GM19372 (cell line): ENCODE measurements around the gene CARD16.

Experiments
- ATAC-seq: cut with Tn5 transposase; IDR thresholded peaks from one replicate; pipeline ENCODE4 v1.9.1; 2021; ENCODE audit warnings: mild to moderate bottlenecking, low read depth, moderate library complexity; ENCODE audit not compliant: unreplicated experiment

The CARD16 gene

DNA sequence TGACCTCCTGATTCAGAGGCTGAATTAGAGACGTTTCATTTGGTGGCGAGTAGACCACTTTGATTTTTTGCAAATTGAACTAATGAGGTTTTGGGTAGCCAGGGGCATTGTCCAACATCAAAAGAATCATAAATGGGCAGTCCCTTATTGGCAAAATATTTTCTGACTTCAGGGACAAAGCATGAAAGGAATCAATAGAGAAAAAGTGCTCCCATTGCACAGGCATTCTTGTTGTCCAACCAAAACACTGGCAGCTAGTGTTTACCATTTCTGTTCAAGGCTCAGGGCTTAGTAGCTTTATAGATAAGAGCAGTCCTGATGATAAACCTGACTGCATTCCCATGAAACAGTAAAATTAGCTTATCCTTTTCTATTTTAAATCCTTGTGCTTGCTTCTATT, 6.4 kb upstream of the CARD16 start:
- no peak for ATAC-seq

DNA sequence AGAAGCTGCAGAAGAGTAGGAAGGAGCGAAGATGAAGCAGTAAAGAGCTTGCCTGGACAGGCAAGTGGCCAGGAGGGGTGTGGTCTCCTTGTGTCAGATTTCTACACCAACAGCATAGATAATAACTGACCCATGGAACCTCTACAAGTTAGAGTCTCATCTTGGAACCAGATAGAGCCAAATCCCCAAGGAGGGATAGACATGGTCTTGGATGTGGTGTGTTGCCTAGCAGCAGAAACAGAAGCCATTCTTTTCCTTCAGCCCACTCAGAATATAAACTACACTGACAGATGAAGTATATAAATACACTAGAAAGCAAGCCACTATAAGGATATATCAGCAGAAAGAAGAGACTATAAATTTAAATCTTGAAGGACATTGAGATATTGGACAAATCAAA, 4.3 kb upstream of the CARD16 start:
- ATAC-seq = no peak

DNA sequence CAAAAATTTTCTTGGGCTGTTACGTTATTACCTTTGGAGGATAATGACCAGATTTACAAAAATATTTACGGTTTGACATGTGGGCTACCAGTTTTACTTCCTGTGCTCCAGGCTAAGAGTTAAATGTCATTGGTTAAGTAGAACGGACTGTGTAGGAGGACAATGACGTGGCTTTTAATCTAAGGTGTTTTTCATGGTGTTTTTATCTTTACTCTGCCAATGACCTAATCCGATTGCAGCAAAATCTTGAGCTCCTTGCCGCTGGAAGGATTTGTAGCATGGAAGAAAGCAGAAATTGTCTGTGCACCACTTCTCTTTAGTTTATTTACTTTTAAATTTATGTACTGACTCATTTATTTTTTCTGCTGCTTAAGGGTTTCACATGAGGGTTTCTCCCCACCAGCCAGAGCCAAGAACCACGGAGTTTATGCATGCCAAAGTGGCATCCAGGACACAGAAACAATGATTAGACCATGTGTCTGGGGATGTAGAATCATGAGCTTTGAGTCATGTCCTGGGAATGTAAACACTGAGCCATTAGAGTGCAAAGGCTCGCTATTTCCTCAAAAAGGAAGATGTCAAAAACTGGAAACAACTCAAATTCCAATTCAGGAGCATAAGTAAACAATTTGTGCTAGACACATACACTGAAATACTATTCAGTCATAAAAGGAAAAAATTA, 1.9 kb upstream of the CARD16 start:
- ATAC-seq = no peak

GRCh38 chr11:105045676-105046296, 651 bp upstream of the CARD16 start:
- ATAC-seq = no peak

DNA sequence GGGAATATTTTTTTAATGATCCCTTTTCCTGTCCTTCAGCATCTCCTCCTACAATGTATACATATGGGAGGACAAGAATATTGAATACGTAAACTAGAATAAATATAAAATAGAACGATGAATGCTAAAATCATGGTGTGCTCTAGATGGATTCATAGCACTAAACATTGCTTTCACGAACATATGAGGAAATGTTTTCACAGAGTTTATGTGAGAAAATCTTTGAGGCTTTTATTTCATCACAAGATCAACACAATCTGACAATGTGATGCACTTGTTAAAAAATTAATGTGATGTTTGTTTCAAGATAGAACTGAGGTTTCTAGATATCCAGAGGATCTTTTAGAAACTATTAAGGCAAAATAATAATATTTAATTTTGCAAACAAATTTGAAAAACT, 3.0 kb downstream of the CARD16 start:
- no peak for ATAC-seq

- no peak for ATAC-seq
Measured at GRCh38 chr11:105040703-105041102, 4.4 kb downstream of the CARD16 start.

- ATAC-seq = peak; percentile 90
Measured at GRCh38 chr11:105034813-105035620, 10.1 kb downstream of the CARD16 start, which contains the start of gene CASP1. CASP1 (minus strand) TSS chr11:105035144; CDS start chr11:105035113, 31 bp downstream.

DNA sequence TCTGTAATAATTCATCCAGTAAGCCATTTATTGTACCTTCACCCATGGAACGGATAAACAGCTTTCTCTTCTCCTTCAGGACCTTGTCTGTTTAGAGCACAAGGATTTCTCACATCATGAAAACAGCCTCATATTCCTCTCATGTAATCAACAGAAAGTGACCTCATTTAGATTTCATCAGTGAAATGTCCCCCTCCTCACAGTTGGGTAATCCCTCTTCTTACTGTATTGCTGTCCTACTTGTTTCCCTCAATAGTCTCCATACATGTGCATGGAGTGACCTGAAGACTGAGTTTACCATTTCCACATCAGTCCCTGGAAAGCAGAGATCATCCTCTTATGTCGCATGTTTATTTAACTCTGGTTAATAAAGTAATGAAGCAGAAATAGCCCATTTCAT, 10.7 kb downstream of the CARD16 start:
- ATAC-seq = peak; percentile 3

DNA sequence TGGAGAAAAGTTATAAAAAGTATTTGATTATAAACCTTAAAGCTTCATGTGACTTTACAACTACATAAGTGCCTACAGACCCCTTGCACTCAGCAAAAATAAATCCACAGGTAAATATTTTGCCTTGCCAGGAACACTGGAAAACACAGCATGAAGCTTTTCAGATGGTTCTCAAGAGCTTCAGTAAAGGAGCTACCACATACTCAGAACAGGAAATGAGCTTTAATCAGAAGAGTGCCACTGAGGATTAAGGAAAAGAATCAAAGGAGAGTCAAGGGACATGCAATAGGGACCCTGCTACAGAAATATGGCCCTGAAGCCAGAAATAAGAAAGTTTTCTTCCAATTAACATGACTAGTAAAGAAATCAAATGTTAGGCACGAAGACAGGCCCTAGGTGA, 11.4 kb downstream of the CARD16 start:
- ATAC-seq = no peak

DNA sequence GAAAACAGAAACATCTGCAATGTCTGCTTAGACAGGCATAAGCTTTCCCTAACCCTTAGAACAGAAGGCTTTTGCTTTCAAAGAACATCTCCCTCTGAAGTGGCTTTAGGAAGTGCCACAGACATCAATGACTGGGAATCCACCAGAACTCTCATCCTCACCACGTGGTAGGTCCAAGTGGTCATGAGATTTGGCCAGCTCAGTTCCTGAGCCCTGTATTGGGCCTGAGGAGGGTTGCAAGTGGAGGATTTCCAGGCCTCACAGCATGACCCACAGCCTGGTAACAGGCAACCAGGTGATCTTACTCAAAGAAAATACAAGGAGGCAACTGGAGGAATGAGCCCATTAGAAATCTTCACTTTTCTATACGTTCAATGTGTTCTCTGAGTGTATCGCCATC, 11.8 kb downstream of the CARD16 start:
- ATAC-seq = no peak

- ATAC-seq = no peak
Measured at GRCh38 chr11:105032495-105032894, 12.6 kb downstream of the CARD16 start.

DNA sequence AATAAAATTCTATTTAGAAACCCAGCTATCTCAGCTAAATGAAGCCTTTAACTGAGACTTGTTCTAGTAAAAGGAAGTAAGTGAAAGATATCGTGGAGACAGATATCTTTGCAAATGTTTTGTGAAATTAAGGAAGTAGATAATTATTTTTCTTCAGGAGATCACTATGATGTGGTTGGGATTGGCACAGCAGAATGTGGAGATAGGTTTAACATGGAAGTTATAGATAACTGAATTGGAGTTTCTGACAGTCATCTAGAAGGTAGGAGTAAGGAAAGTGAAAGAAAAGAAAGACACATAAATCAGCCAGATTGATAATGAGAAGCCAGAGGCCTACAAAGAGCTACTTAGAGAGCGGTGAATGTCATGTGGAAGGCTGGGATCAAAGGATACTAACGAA, 17.5 kb downstream of the CARD16 start:
- ATAC-seq = no peak

- ATAC-seq = no peak
Measured at GRCh38 chr11:105024394-105024793, 20.7 kb downstream of the CARD16 start.

- no peak for ATAC-seq
Measured at GRCh38 chr11:105023003-105023402, 22.1 kb downstream of the CARD16 start, which contains the start of gene CASP5. CASP5 (minus strand) TSS chr11:105023168; CDS start chr11:105023136, 32 bp downstream.

- ATAC-seq = no peak
Measured at GRCh38 chr11:105022527-105022926, 22.6 kb downstream of the CARD16 start.

DNA sequence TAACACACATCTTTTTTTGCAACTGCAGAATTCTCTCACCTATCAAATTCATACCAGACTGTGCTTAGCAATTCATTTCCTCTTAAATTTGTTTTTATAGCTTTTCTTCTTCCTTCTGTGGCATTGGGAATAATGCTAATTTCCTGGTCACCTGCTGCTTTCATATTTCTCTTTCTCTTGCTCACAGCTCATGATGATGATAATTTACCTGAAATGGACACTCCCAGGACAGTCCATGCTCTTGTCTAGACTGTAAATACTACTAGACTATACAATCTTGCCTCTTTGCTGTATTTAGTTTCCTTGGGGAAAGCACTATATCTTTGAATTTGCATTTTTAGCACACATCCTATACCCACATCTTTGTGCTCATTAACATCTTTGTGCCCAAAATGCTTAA, 37.7 kb downstream of the CARD16 start:
- no peak for ATAC-seq

GRCh38 chr11:105005451-105005845, 39.7 kb downstream of the CARD16 start:
- ATAC-seq = no peak

- ATAC-seq = no peak
Measured at GRCh38 chr11:105004021-105004420, 41.1 kb downstream of the CARD16 start.

- ATAC-seq = no peak
Measured at GRCh38 chr11:105003151-105003550, 42.0 kb downstream of the CARD16 start.

DNA sequence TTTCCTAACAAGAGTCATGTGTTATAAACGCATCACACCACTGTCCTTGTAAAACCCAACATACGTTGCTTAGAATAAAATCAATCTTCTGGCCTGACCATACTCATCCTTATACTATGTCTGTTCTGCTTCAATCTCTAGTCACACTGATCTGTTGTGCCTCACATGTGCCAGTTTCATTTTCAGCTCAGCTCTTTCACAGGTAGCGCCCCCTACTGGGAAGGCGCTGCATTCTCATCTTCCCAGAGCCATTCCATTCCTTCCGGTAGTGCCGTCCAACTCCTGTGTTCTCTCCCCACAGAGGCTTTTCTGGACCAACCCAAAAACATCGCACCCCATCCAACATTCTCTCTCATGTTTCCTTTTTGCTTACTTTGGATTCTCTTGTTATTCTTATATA, 44.3 kb downstream of the CARD16 start:
- peak; percentile 92 for ATAC-seq

GRCh38 chr11:105000167-105000566, 45.0 kb downstream of the CARD16 start:
- peak; percentile 25 for ATAC-seq
